GM19467 (cell line): ENCODE measurements around the gene CNOT10.
A peak's percentile ranks its signal among the peaks of the same experiment; 100 is the strongest.
"Not testable (repeated sequence)": the region's sequence is repeated elsewhere in the genome, so short reads cannot be mapped to it uniquely, and the experiment has no call there.

Experiments used
- ATAC-seq: cut with Tn5 transposase; IDR thresholded peaks from one replicate; pipeline ENCODE4 v1.9.1; 2021; ENCODE audit warnings: mild to moderate bottlenecking, moderate library complexity; ENCODE audit not compliant: unreplicated experiment

Gene CNOT10

DNA sequence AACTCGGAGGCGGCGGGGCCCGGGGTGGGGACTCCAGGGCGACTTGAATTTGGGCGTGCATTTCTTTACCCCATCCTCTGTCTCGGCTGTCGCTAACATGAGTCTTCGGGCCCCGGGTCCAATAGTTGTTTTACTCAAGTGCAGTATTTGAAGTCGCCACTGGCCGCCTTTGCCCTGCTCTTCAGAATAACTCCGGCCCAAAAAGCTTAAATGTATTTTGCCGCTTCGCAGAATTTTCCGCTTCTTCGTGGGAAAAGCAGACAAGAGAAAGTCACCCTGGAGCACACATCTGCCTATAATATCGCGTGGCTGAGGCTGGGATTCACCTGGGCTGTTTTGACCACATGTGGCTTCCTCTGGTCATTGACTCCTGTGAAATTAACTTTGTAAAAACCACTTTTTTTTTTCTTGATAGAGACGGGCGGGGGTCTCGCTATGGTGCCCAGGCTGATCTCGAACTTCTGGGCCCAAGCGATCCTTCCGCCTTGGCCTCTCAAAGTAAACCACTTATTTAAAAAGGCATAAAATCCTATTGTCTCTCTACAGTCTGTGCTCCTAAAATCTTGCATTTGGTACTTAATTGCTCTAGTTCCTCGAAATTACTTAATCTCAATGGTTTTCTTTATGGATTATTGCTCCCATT is 676 bp downstream of the CNOT10 start:
- ATAC-seq = peak; percentile 1

DNA sequence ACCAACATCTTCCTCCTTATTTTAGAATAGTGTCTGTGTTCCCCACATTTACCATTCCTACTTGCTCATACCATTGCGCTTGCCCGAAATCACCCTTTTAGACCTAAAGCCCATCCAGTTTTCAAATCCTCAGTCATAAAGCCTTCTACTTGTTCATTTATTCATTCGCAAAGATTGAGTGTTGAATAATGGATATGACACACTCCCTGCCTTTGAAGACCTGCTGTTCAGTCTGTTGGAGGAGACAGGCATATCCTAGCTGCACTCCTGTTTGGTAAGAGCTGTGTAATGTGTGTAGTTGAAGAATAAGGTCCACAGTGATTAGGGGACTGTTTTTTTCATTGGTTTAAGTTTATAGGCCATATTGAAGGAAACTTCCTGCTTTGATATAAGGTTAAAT is 1.7 kb downstream of the CNOT10 start:
- no peak for ATAC-seq

DNA sequence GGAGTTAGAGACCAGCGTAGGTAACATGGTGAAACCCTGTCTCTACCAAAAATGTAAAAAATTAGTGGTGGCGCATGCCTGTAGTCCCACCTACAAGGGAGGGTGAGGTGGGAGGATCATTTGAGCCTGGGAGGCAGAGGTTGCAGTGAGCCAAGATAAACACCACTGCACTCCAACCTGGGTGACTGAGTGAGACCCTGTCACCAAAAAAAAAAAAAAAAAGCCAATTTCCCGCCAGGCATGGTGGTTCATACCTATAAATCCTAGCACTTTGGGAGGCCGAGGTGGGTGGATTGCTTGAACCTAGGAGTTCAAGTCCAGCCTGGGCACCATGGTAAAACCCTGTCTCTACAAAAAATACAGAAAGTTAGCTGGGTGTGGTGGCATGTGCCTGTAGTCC is 6.9 kb downstream of the CNOT10 start:
- no peak for ATAC-seq

DNA sequence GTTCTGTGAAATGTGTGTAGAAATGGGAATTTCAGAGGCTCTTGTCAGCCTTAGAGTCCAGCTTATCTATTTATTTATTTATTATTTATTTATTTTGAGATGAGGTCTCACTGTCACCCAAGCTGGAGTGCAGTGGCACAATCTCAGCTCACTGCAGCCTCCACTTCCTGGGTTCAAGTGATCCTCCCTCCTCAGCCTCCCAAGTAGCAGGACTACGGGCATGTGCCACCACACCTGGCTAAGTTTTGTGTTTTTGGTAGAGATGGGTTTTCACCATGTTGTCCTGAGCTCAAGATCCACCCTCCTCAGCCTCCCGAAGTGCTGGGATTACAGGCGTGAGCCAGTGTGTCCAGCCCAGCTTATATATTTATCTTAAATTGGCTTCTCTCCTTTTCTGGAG is 11.5 kb downstream of the CNOT10 start:
- ATAC-seq = no peak

DNA sequence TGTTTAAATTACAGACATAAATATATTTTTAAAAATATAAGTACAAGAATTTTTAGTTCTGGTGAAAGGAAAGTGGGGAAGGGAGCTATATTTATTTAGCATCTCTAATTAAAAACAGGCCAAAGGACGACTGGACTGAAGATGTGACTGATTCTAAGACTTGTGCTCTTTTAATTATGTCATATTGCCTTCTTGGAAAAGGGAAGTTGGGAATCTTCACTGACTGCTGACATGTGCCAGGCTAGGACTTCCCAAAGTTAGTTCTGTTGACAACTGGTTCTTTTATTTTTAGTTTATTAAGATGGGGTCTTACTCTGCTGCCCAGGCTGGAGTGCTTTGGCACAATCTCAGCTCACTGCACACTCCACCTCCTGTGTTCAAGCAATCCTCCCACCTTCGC is 13.5 kb downstream of the CNOT10 start:
- ATAC-seq = no peak

DNA sequence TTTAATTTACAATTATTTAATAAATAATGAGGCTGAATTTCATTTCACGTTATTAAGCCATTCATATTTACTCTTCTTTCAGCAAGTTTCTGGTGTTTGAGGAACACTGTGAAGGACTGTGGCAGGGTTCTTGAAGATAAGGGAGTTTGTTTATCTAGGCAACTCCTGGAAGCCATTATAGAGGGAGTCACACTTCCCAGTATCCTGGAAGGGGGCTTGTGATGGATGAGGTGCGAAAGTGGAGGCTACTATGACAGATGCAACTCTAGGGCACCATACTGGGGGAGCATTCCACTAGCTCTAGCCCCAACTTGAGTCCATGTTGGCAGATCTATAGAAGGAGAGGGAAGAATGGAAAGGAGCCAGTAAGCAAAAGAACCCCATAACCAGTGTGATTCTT is 14.4 kb downstream of the CNOT10 start:
- no peak for ATAC-seq

DNA sequence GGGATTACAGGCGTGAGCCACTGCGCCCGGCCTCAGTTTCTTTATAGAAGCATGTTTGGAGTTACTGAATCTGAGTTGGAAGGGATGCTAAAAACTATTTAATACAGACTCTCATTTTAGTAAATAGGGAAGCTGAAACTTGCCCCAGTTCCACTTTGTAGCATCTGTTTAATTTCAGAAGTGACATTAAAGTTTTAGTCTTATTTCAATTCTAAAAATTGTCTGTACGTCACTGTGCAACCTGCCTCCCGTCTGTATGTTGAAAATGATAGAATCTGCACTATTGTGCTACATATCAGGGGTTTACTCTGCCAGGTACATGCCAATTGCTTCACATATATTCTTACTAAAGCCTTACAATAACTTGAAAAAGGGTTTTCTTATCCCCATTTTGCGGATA is 15.3 kb downstream of the CNOT10 start:
- ATAC-seq = no peak

DNA sequence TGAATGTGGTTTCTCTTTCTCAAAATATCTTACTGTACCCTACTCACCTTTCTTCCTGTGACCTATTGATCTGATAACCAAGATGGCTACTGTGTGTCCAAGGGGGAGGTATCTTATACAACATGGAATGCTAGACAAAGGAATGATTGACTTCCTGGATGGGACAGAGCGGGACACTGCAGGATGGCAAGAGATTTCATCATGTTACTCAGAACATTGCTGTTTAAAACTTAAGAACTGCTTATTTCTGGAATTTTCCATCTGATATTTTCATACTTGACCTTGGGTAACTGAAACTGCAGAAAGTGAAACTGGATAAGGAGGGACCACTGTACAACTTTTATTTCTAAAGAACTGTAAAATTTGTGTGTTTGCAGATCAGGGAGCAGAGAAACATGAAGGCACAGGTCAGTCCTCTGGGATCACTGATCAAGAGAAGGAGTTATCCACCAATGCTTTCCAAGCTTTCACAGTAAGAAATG is 18.5 kb downstream of the CNOT10 start:
- ATAC-seq = no peak

DNA sequence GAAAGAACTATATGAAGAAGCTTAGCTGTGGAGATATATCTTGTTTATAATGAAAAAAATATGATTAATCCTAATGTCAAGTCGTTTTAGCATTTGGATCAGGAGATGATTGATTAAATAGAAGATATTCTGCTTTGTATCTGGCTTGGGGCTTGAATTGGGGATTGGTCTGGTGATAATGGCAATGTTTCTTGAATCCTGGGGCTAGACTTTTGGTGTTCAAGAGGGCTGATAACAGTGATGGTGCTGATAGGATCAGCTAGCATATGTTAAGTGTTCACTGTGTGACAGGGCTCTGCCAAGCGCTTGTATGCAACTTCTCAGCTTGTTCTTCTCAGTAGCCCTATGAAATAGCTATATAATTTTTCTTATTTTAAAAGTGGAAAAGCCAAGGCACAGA is 20.2 kb downstream of the CNOT10 start:
- ATAC-seq = no peak

DNA sequence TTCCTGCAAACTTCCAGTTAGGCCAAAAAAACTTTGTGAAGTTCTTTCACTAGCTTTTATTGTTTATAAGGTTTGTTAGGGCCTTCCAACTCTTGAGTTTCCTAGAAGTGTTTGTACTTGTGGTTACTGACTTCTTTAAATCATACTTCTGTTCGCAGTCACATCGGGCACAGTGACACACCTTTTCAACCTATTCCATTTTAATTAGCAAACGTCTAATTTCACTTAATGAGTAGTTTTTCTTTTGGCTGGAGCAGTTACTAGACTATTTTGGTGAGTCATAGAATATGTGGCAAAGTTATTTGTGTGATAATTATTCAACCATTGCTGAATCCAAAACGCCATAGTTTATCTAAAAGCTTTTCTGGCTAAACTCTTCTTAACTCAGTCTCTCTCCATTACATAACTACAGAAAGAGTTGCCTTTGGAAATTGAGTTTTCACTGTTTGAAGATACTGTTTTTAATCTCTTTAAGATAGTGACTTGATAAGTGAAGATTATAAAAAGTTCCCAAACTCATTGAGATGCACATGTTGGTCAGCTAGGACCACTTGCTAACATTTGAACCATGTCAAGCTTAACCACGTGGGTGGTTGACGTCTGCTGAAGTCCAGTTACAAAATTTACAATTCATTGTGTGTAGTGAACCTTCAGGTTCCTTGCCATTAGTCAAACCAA is 21.5 kb downstream of the CNOT10 start:
- no peak for ATAC-seq

DNA sequence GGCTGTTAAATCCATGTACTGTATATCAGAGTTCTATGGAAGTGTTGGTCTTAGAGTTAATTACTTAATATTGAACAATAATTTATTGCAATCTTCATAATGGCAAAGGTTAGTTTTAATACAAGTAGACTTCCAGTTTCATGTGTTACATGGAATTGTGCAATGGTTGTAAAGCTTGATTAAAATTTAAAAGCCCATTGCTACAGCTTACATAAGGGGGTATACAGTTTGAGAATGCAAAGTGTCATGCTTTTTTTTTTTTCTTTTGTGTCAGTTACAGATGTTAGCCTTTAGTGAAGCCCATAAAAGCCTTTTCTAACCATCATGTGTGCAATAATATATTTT is 22.0 kb downstream of the CNOT10 start:
- ATAC-seq = no peak

DNA sequence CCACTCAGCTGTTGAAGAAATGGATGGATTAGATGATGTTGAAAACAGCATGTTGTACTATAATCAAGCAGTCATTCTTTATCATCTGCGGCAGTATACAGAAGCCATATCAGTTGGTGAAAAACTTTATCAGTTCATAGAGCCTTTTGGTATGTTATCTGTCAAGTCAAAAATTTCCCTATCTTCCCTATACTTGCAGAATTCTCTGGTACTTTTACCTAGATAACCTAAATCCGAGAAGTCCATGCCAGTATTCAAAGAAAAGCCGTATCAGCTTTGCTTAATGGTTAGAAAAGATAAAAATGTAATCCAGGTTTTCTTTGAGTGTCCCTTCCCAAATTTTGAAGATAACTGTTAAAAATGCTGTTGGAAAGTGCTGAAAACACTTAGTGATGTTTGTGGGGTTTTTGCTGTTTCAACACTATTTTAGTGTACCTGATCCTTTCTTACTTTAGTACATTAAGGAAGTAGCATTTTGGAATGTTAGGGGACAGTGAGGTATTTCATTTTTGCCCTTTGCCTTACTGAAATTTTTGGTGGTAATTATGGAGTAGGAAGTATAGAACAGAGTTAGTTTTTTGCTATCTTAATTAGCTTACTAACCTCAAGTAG is 23.8 kb downstream of the CNOT10 start:
- no peak for ATAC-seq

- no peak for ATAC-seq
Observed at GRCh38 chr3:32709346-32709745, 24.4 kb downstream of the CNOT10 start.

DNA sequence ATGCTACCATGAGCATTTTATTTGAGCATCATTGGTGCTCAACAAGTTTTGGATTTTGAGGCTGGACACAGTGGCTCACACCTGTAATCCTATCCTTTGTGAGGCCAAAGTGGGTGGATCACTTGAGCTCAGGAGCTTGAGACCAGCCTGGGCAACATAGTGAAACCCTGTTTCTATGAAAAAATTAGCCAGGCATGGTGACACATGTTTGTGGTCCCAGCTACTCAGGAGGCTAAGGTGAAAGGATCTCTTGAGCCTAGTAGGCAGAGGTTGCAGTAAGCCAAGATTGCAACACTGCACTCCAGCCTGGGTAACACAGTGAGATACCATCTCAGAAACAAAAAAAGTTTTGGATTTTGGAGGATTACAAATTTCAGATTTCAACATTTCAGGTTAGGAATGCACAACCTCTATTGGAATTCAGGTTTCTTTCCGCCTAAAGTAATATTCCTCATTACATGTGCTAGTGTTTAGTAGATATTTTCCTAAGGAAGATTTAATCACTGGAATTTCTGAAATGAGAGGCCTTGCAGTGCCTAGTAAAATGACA is 27.6 kb downstream of the CNOT10 start:
- ATAC-seq = no peak

DNA sequence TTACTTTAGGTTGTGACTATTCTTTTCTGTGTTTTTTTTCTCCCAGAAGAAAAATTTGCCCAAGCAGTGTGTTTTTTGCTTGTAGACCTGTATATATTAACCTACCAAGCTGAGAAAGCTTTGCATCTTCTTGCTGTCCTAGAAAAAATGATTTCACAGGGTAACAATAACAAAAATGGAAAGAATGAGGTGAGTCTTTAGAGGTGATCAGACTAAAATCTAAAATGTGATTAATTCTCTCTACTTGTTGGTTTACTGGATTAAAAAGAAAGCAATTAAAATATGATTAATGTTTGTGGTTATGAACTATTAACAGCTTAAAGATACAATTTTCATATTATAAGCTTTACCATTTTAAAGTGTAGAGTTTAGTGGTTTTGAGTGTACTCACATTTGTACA is 28.2 kb downstream of the CNOT10 start:
- ATAC-seq = no peak

- no peak for ATAC-seq
Observed at GRCh38 chr3:32719335-32719734, 34.3 kb downstream of the CNOT10 start.

GRCh38 chr3:32719931-32720330 is 34.9 kb downstream of the CNOT10 start:
- no peak for ATAC-seq

DNA sequence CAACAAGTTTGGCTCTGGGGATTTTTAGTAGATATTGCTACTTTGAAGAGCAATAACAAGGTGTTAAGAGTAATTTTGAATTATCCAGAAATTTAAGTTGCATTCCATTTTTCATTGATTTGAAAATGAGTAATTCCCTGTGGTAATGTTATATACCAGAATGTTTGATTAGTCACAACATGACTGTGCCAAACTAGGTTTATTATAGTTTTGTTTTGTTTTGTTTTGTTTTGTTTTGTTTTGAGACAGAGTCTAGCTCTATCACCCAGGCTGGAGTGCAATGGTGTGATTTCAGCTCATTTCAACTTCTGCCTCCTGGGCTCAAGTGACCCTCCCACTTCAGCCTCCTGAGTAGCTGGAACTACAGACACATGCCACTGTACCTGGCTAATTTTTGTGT is 40.7 kb downstream of the CNOT10 start:
- no peak for ATAC-seq

GRCh38 chr3:32733631-32734229 is 48.7 kb downstream of the CNOT10 start:
- ATAC-seq = no peak

- ATAC-seq = no peak
Observed at GRCh38 chr3:32734756-32735155, 49.8 kb downstream of the CNOT10 start.

GRCh38 chr3:32743470-32743869 is 58.5 kb downstream of the CNOT10 start:
- ATAC-seq = not testable (repeated sequence)

- no peak for ATAC-seq
Observed at GRCh38 chr3:32743934-32744333, 58.9 kb downstream of the CNOT10 start.
